SK-N-SH (cell line): ENCODE data around the gene PGS1. TPM values are rescaled to one million over a fixed set of nuclear protein-coding genes. Genes with fewer than 3 reads are reported as not detected.
A peak's percentile ranks its signal among the peaks of the same experiment; 100 is the strongest.

Experiments used
- CTCF ChIA-PET: fragments of 300-600, 350-600 bp; formaldehyde crosslinking; extraction: SDS; loops from one replicate; lab custom pipeline; 2021; lab: Yijun Ruan, JAX
- POLR2A ChIA-PET: fragments of 350-600 bp; sonication (Branson Sonifier 250); formaldehyde crosslinking; extraction: SDS; loops from one replicate; lab custom pipeline; 2020; ENCODE audit warnings: antibody characterized with exemption, inconsistent platforms; lab: Yijun Ruan, JAX
- DNase-seq: peaks from one replicate; pipeline ENCODE4 v3.0.0; 2012
- H2AFZ ChIP-seq: fragments of 200-600 bp; sonication (generic); 2 replicates; pipeline ENCODE4 v1.8.1; 2016; ENCODE audit warnings: antibody characterized with exemption, mild to moderate bottlenecking, low read depth
- H3F3A ChIP-seq: fragments of 200-600 bp; sonication (generic); replicated peaks from 2 replicates; pipeline ENCODE3; 2016; ENCODE audit warnings: antibody characterized with exemption, mild to moderate bottlenecking; ENCODE audit not compliant: insufficient read depth
- H3K27ac ChIP-seq, 2 experiments: fragments of 200-500 bp in 1 of 2; fragments of 200-600 bp in 1 of 2; sonication (Bioruptor generic) in 1 of 2; sonication (generic), shearing (Covaris generic) in 1 of 2; 2 replicates each; pipeline versions ENCODE4 v1.5.1 to v1.6.1; 2014 to 2016; ENCODE audit warnings: low read depth in 2 of 2, inconsistent platforms in 1 of 2, low read length in 1 of 2, mild to moderate bottlenecking in 1 of 2, mixed read lengths in 1 of 2
- H3K27me3 ChIP-seq: fragments of 200-600 bp; sonication (generic), shearing (Covaris generic); 2 replicates; pipeline ENCODE4 v1.6.1; 2016; ENCODE audit warnings: mixed run types; ENCODE audit not compliant: insufficient read depth
- H3K36me3 ChIP-seq, 2 experiments: fragments of 200-500 bp in 1 of 2; fragments of 200-600 bp in 1 of 2; sonication (Bioruptor generic) in 1 of 2; sonication (generic) in 1 of 2; replicated peaks in 1 of 2; 2 replicates each; pipeline versions ENCODE3 to v1.5.1; 2014 to 2016; ENCODE audit warnings: low read length in 1 of 2, mild to moderate bottlenecking in 1 of 2; ENCODE audit not compliant: insufficient read depth in 2 of 2, control insufficient read depth in 1 of 2
- H3K4me1 ChIP-seq, 2 experiments: fragments of 200-500 bp in 1 of 2; fragments of 200-600 bp in 1 of 2; sonication (Bioruptor generic) in 1 of 2; sonication (generic), shearing (Covaris generic) in 1 of 2; 2 replicates each; pipeline versions ENCODE4 v1.5.1 to v1.6.1; 2014 to 2016; ENCODE audit warnings: low read depth in 1 of 2, low read length in 1 of 2, mixed run types in 1 of 2; ENCODE audit not compliant: insufficient read depth in 2 of 2, control insufficient read depth in 1 of 2
- H3K4me2 ChIP-seq: fragments of 200-600 bp; sonication (generic), shearing (Covaris generic); 2 replicates; pipeline ENCODE4 v1.6.1; 2017; ENCODE audit warnings: mixed run types
- H3K4me3 ChIP-seq, 2 experiments: fragments of 200-500 bp in 1 of 2; fragments of 200-600 bp in 1 of 2; sonication (Bioruptor generic) in 1 of 2; sonication (generic), shearing (Covaris generic) in 1 of 2; 2 replicates each; pipeline versions ENCODE4 v1.5.1 to v1.8.1; 2014 to 2016; ENCODE audit warnings: low read depth in 2 of 2, inconsistent platforms in 1 of 2, low read length in 1 of 2, mild to moderate bottlenecking in 1 of 2, mixed read lengths in 1 of 2, moderate library complexity in 1 of 2
- H3K79me2 ChIP-seq: fragments of 200-600 bp; sonication (generic); 2 replicates; pipeline ENCODE4 v1.8.1; 2017; ENCODE audit warnings: mild to moderate bottlenecking; ENCODE audit not compliant: insufficient read depth
- H3K9ac ChIP-seq: fragments of 200-600 bp; sonication (generic); 2 replicates; pipeline ENCODE4 v1.6.1; 2017; ENCODE audit warnings: mixed run types
- H3K9me2 ChIP-seq: fragments of 200-600 bp; sonication (generic); 2 replicates; pipeline ENCODE4 v1.6.1; 2017; ENCODE audit warnings: mixed run types
- H3K9me3 ChIP-seq: fragments of 200-600 bp; sonication (generic); 2 replicates; pipeline ENCODE4 v1.6.1; 2017; ENCODE audit warnings: mixed run types, mild to moderate bottlenecking, moderate library complexity
- H4K20me1 ChIP-seq: fragments of 200-600 bp; sonication (generic); 2 replicates; pipeline ENCODE4 v1.6.1; 2017; ENCODE audit warnings: mild to moderate bottlenecking, mixed run types; ENCODE audit not compliant: insufficient read depth
- CHD2 ChIP-seq: fragments of 150-350 bp; IDR thresholded peaks from 2 replicates; pipeline ENCODE4 v1.6.1; 2018; ENCODE audit warnings: low read length; ENCODE audit not compliant: partially characterized antibody
- ELF1 ChIP-seq: IDR thresholded peaks from 2 replicates; pipeline ENCODE4 v1.4.0; 2012
- EP300 ChIP-seq, 2 experiments: IDR thresholded peaks; 2 replicates each; pipeline versions ENCODE4 v1.4.0 to v1.6.1; 2012; ENCODE audit warnings: borderline replicate concordance in 1 of 2, low read depth in 1 of 2, low read length in 1 of 2
- EZH2phosphoT487 ChIP-seq: fragments of 200-600 bp; sonication (generic); IDR thresholded peaks from 2 replicates; pipeline ENCODE4 v1.6.1; 2017; ENCODE audit warnings: low read depth, mixed run types, mild to moderate bottlenecking, antibody characterized with exemption, moderate library complexity, borderline replicate concordance
- FOSL2 ChIP-seq: IDR thresholded peaks from 2 replicates; pipeline ENCODE4 v1.4.0; 2012; ENCODE audit warnings: low read depth, mild to moderate bottlenecking, moderate library complexity, borderline replicate concordance
- FOXJ3 ChIP-seq: sonication (generic); formaldehyde crosslinking; IDR thresholded peaks from 2 replicates; pipeline ENCODE4 v1.5.1; 2020; ENCODE audit warnings: mild to moderate bottlenecking, missing genetic modification reagents
- FOXM1 ChIP-seq: IDR thresholded peaks from 2 replicates; pipeline ENCODE4 v1.4.0; 2012; ENCODE audit warnings: low read depth, mild to moderate bottlenecking
- GATA2 ChIP-seq: sonication (generic); formaldehyde crosslinking; IDR thresholded peaks from 2 replicates; pipeline ENCODE4 v1.5.0; 2020; ENCODE audit warnings: mild to moderate bottlenecking, missing genetic modification reagents
- JUND ChIP-seq: IDR thresholded peaks from 2 replicates; pipeline ENCODE4 v1.4.0; 2012
- MEF2A ChIP-seq: IDR thresholded peaks from 2 replicates; pipeline ENCODE4 v1.4.0; 2012; ENCODE audit warnings: low read depth, borderline replicate concordance
- MXI1 ChIP-seq: IDR thresholded peaks from 2 replicates; pipeline ENCODE4 v1.6.1; 2012; ENCODE audit warnings: mild to moderate bottlenecking, low read depth, low read length, improper control_type of control experiment
- NFIC ChIP-seq: IDR thresholded peaks from 2 replicates; pipeline ENCODE4 v1.4.0; 2012; ENCODE audit warnings: borderline replicate concordance
- NRF1 ChIP-seq: IDR thresholded peaks from 2 replicates; pipeline ENCODE4 v1.6.1; 2012; ENCODE audit warnings: low read depth, mild to moderate bottlenecking, low read length
- POLR2AphosphoS5 ChIP-seq: IDR thresholded peaks from 2 replicates; pipeline ENCODE4 v1.6.1; 2012; ENCODE audit warnings: low read depth, low read length
- RAD21 ChIP-seq: IDR thresholded peaks from 2 replicates; pipeline ENCODE4 v1.6.1; 2012; ENCODE audit warnings: mild to moderate bottlenecking, low read length
- RCOR1 ChIP-seq: fragments of 150-350 bp; IDR thresholded peaks from 2 replicates; pipeline ENCODE4 v1.6.1; 2017; ENCODE audit warnings: antibody characterized with exemption, low read length
- RFX5 ChIP-seq: IDR thresholded peaks from 2 replicates; pipeline ENCODE4 v1.6.1; 2012; ENCODE audit warnings: mild to moderate bottlenecking, improper control_type of control experiment, low read length
- SIN3A ChIP-seq: IDR thresholded peaks from 2 replicates; pipeline ENCODE4 v1.6.1; 2012; ENCODE audit warnings: low read depth, mild to moderate bottlenecking, low read length, moderate library complexity, borderline replicate concordance
- SMC3 ChIP-seq: IDR thresholded peaks from 2 replicates; pipeline ENCODE4 v1.6.1; 2012; ENCODE audit warnings: low read depth, low read length, improper control_type of control experiment
- TAF1 ChIP-seq: IDR thresholded peaks from 2 replicates; pipeline ENCODE4 v1.6.1; 2012; ENCODE audit warnings: low read depth, mild to moderate bottlenecking, low read length, moderate library complexity, borderline replicate concordance
- TCF12 ChIP-seq: IDR thresholded peaks from 2 replicates; pipeline ENCODE4 v1.4.0; 2012
- TEAD4 ChIP-seq: IDR thresholded peaks from 2 replicates; pipeline ENCODE4 v1.4.0; 2012; ENCODE audit warnings: mild to moderate bottlenecking, borderline replicate concordance; ENCODE audit not compliant: insufficient read depth
- YY1 ChIP-seq: IDR thresholded peaks from 2 replicates; pipeline ENCODE4 v1.4.0; 2012; ENCODE audit warnings: low read depth, mild to moderate bottlenecking
- WGBS: methylation state at CpG from one replicate; pipeline ENCODE4 v1.1.6; 2017; ENCODE audit warnings: low lambda C conversion rate; 5-methylcytosine and 5-hydroxymethylcytosine counted together
- polyA plus RNA-seq, 3 experiments: library from polyadenylated mRNA; depleted of rRNA; stranded (reverse); fragments of >200 nt; gene quantifications; 2 replicates each; pipeline ENCODE4 v1.2.3, GENCODE V29; 2012
- TF ChIP-seq, protein P1 (sequence below): fragments of 150-350 bp; IDR thresholded peaks from 2 replicates; pipeline ENCODE4 v1.6.1; 2016; ENCODE audit warnings: mild to moderate bottlenecking, low read depth, low read length
- TF ChIP-seq, protein P2 (sequence below): fragments of 150-350 bp; IDR thresholded peaks from 2 replicates; pipeline ENCODE4 v1.6.1; 2017; ENCODE audit warnings: antibody characterized with exemption, low read length, low read depth, borderline replicate concordance
- TF ChIP-seq, protein P3 (sequence below): IDR thresholded peaks from 2 replicates; pipeline ENCODE4 v1.4.0; 2012; ENCODE audit warnings: low read depth, borderline replicate concordance
- TF ChIP-seq, protein P4 (sequence below): IDR thresholded peaks from 2 replicates; pipeline ENCODE4 v1.4.0; 2012; ENCODE audit warnings: low read depth
- TF ChIP-seq, protein P5 (sequence below): IDR thresholded peaks from 2 replicates; pipeline ENCODE4; 2012

PGS1 gene
- polyA plus RNA-seq, 1 of the 3 experiments (the other 2 are of a cell fraction) = 88.4 TPM

DNA sequence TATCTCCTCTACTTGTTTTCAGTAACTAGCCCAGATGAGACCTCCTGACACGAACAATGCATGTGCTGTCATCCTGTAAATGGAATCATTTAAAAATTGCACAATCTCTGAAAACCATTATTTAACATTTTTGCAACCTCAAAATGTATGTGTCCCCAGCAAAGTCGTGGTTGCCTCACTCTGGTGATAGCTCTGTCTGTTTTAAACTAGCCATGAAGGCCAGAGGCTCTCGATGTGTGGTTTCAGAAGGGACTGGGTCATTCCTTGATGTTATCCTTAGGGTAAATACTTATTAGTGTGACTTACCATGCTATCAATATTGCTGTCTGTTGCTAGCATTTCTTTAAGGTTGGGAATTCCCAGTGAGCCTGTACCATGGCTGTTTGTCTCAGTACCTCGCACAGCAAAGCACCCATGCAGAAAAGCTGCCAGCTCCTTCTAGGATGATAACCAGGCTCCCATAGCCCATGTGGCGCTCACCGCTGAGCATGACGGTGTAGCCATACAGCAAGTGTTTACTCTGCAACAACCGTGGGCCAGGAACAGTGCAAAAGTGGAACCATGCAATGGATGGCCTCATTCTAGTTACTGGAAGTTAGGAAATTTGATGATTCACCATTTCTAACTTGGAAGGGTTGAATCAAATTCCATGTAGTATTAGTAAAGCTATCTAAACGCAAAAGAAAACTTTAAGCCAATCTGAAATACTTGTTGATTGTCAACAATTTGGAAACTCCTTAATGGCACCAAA lies 2.9 kb upstream of the PGS1 start:
- peaks cover 16 to 38% of the 10 kb centered on the region in 2 experiments for H3K4me1 ChIP-seq
- 31% methylated on average over 9 of the region's 9 CpGs for WGBS
- H3K27me3 ChIP-seq = no peaks in the 10 kb centered on the region
- no peak for DNase-seq
- no peaks in the 10 kb centered on the region for H3K9me2 ChIP-seq
- CTCF ChIA-PET = interaction anchor here (1.0 to 12.5 kb wide), 3 partner anchors 16 to 46 kb away, joined by 3 to 175 read pairs (median 5); partner anchors contain the start of gene SOCS3
- peak overlapping the region; percentile 58 for H3K4me2 ChIP-seq
- H3K36me3 ChIP-seq = peaks cover 0 to 4% of the 10 kb centered on the region in 2 experiments
- POLR2A ChIA-PET = no interaction called here
- peak overlapping the region; percentile 34 to 86 for H3K27ac ChIP-seq
- H3K9me3 ChIP-seq = no peaks in the 10 kb centered on the region
- no peak overlapping the region for H3K4me3 ChIP-seq
- H3K9ac ChIP-seq = peak overlapping the region; percentile 63
- H4K20me1 ChIP-seq = peaks cover 9% of the 10 kb centered on the region; the same call in 1 of the 2 replicates
- peaks cover 38% of the 10 kb centered on the region for H3F3A ChIP-seq
- peak overlapping the region; percentile 82 for H2AFZ ChIP-seq
- peaks cover 27% of the 10 kb centered on the region for H3K79me2 ChIP-seq
- TF ChIP-seq NRF1 (no peak), YY1 (peak; percentile 52; the same call in 1 of the 2 replicates), FOSL2 (peak; percentile 95), POLR2AphosphoS5 (no peak), GATA2 (CRISPR knock-in tag) (no peak), MEF2A (no peak), EP300 (IDR thresholded peaks at IDR 0.05; ENCODE audit: borderline replicate concordance in 1 of 2, low read depth in 1 of 2, low read length in 1 of 2) (peak in 1 of 2 experiments; percentile 73; a peak in 1 of 4 replicates), RFX5 (no peak), RCOR1 (no peak), SIN3A (no peak), RAD21 (no peak), TEAD4 (peak; percentile 68; the same call in 1 of the 2 replicates), MXI1 (no peak), NFIC (peak; percentile 68; the same call in 1 of the 2 replicates), TCF12 (peak; percentile 79), FOXJ3 (CRISPR knock-in tag) (no peak), FOXM1 (no peak), CHD2 (no peak), SMC3 (no peak), TAF1 (0 out of 2 replicates have a peak, but pooled peaks have one; percentile 26), JUND (peak; percentile 79), ELF1 (no peak), EZH2phosphoT487 (no peak)
- TF ChIP-seq, protein P1, sequence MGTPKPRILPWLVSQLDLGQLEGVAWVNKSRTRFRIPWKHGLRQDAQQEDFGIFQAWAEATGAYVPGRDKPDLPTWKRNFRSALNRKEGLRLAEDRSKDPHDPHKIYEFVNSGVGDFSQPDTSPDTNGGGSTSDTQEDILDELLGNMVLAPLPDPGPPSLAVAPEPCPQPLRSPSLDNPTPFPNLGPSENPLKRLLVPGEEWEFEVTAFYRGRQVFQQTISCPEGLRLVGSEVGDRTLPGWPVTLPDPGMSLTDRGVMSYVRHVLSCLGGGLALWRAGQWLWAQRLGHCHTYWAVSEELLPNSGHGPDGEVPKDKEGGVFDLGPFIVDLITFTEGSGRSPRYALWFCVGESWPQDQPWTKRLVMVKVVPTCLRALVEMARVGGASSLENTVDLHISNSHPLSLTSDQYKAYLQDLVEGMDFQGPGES = no peak
- TF ChIP-seq, protein P2, sequence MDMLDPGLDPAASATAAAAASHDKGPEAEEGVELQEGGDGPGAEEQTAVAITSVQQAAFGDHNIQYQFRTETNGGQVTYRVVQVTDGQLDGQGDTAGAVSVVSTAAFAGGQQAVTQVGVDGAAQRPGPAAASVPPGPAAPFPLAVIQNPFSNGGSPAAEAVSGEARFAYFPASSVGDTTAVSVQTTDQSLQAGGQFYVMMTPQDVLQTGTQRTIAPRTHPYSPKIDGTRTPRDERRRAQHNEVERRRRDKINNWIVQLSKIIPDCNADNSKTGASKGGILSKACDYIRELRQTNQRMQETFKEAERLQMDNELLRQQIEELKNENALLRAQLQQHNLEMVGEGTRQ = no peak
- TF ChIP-seq, protein P3, sequence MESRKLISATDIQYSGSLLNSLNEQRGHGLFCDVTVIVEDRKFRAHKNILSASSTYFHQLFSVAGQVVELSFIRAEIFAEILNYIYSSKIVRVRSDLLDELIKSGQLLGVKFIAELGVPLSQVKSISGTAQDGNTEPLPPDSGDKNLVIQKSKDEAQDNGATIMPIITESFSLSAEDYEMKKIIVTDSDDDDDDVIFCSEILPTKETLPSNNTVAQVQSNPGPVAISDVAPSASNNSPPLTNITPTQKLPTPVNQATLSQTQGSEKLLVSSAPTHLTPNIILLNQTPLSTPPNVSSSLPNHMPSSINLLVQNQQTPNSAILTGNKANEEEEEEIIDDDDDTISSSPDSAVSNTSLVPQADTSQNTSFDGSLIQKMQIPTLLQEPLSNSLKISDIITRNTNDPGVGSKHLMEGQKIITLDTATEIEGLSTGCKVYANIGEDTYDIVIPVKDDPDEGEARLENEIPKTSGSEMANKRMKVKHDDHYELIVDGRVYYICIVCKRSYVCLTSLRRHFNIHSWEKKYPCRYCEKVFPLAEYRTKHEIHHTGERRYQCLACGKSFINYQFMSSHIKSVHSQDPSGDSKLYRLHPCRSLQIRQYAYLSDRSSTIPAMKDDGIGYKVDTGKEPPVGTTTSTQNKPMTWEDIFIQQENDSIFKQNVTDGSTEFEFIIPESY = no peak
- TF ChIP-seq, protein P4, sequence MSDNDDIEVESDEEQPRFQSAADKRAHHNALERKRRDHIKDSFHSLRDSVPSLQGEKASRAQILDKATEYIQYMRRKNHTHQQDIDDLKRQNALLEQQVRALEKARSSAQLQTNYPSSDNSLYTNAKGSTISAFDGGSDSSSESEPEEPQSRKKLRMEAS = peak; percentile 82
- TF ChIP-seq, protein P5, sequence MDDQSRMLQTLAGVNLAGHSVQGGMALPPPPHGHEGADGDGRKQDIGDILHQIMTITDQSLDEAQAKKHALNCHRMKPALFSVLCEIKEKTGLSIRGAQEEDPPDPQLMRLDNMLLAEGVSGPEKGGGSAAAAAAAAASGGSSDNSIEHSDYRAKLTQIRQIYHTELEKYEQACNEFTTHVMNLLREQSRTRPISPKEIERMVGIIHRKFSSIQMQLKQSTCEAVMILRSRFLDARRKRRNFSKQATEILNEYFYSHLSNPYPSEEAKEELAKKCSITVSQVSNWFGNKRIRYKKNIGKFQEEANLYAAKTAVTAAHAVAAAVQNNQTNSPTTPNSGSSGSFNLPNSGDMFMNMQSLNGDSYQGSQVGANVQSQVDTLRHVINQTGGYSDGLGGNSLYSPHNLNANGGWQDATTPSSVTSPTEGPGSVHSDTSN = peak; percentile 9; the same call in 1 of the 2 replicates
